H1 (cell line): ENCODE measurements around the gene KLRC3. TPM values are rescaled to one million over a fixed set of nuclear protein-coding genes. Genes with fewer than 3 reads are reported as not detected.

Experiments used
- CTCF ChIA-PET: fragments of 300-600 bp; sonication (Branson Sonifier 250); formaldehyde crosslinking; loops from one replicate; lab custom pipeline; 2021; ENCODE audit not compliant: partially characterized antibody; lab: Charles Lee
- POLR2A ChIA-PET: fragments of 300-600 bp; sonication (Branson Sonifier 250); formaldehyde crosslinking; loops from one replicate; lab custom pipeline; 2021; ENCODE audit warnings: inconsistent platforms; ENCODE audit not compliant: partially characterized antibody; lab: Charles Lee
- DNase-seq, 2 experiments: peaks; one replicate each; pipeline versions ENCODE4 v3.0.0 to v3.0.0-alpha.2; 2010 to 2022; ENCODE audit warnings: low spot score in 2 of 2, low read depth in 1 of 2, mixed read lengths in 1 of 2
- FAIRE-seq: peaks from 2 replicates; lab custom pipeline; 2011; peaks lifted over from hg19 to GRCh38; lab: Jason Lieb, UNC
- H2AFZ ChIP-seq: 2 replicates; pipeline ENCODE4 v1.8.1; 2012; ENCODE audit warnings: low read length, inconsistent platforms
- H2AK5ac ChIP-seq: 2 replicates; pipeline ENCODE4 v1.6.1; 2013; ENCODE audit warnings: low read depth, low read length
- H2BK120ac ChIP-seq: replicated peaks from 2 replicates; pipeline ENCODE3; 2013; ENCODE audit warnings: low read depth, low read length, inconsistent platforms
- H2BK12ac ChIP-seq: 2 replicates; pipeline ENCODE4 v1.6.1; 2013; ENCODE audit warnings: low read depth, low read length
- H2BK15ac ChIP-seq: 2 replicates; pipeline ENCODE4 v1.6.1; 2013; ENCODE audit warnings: low read length
- H2BK20ac ChIP-seq: 2 replicates; pipeline ENCODE4 v1.6.1; 2013; ENCODE audit warnings: low read length
- H2BK5ac ChIP-seq: 2 replicates; pipeline ENCODE4 v1.6.1; 2013; ENCODE audit warnings: low read depth, low read length
- H3K14ac ChIP-seq: 2 replicates; pipeline ENCODE4 v1.6.1; 2013; ENCODE audit warnings: inconsistent platforms; ENCODE audit not compliant: insufficient read length
- H3K18ac ChIP-seq: 2 replicates; pipeline ENCODE4 v1.6.1; 2013; ENCODE audit warnings: low read length; ENCODE audit errors: extremely low read depth
- H3K23ac ChIP-seq: 2 replicates; pipeline ENCODE4 v1.6.1; 2013; ENCODE audit warnings: inconsistent platforms; ENCODE audit not compliant: insufficient read length
- H3K23me2 ChIP-seq: 2 replicates; pipeline ENCODE4 v1.6.1; 2013; ENCODE audit warnings: low read depth, low read length
- H3K27ac ChIP-seq: 2 replicates; pipeline ENCODE4 v1.6.1; 2011; ENCODE audit warnings: low read depth, low read length, inconsistent platforms
- H3K27me3 ChIP-seq, 4 experiments: replicated peaks in 1 of 4; 1 replicate in 1 of 4; 2 replicates in 3 of 4; pipeline versions ENCODE4 v1.6.1 to v1.8.1; 2011 to 2013; ENCODE audit warnings: low read length in 3 of 4, mild to moderate bottlenecking in 3 of 4, inconsistent platforms in 2 of 4, mixed read lengths in 2 of 4, moderate library complexity in 1 of 4; ENCODE audit not compliant: control insufficient read depth in 3 of 4, insufficient read depth in 3 of 4; ENCODE audit errors: extremely low read depth in 1 of 4
- H3K36me3 ChIP-seq, 4 experiments: 2 replicates each; pipeline versions ENCODE4 v1.6.1 to v1.8.1; 2011 to 2013; ENCODE audit warnings: mild to moderate bottlenecking in 4 of 4, low read length in 3 of 4, moderate library complexity in 2 of 4, control low read depth in 1 of 4, inconsistent platforms in 1 of 4; ENCODE audit not compliant: insufficient read depth in 4 of 4, control insufficient read depth in 2 of 4
- H3K4ac ChIP-seq: replicated peaks from 2 replicates; pipeline ENCODE3; 2013; ENCODE audit warnings: low read length, low read depth, mixed read lengths, inconsistent platforms; ENCODE audit not compliant: insufficient read length
- H3K4me1 ChIP-seq, 4 experiments: replicated peaks in 1 of 4; 1 replicate in 1 of 4; 2 replicates in 3 of 4; pipeline versions ENCODE4 v1.6.1 to v1.8.1; 2011 to 2013; ENCODE audit warnings: low read length in 3 of 4, inconsistent platforms in 2 of 4, mixed read lengths in 1 of 4; ENCODE audit not compliant: insufficient read depth in 4 of 4, control insufficient read depth in 3 of 4
- H3K4me2 ChIP-seq, 2 experiments: 2 replicates each; pipeline versions ENCODE4 v1.6.1 to v1.8.1; 2011 to 2013; ENCODE audit warnings: low read depth in 2 of 2, low read length in 2 of 2, control low read depth in 1 of 2, inconsistent platforms in 1 of 2, mild to moderate bottlenecking in 1 of 2; ENCODE audit not compliant: insufficient read depth in 1 of 2
- H3K4me3 ChIP-seq, 4 experiments: fragments of 200-600, 300-600 bp in 1 of 4; sonication (generic), shearing (Covaris generic), sonication (Bioruptor Twin) in 1 of 4; 2 replicates each; pipeline versions ENCODE4 v1.5.1 to v1.8.1; 2011 to 2016; ENCODE audit warnings: low read length in 4 of 4, low read depth in 3 of 4, control low read depth in 2 of 4, inconsistent platforms in 2 of 4, mild to moderate bottlenecking in 2 of 4, mixed read lengths in 1 of 4, moderate library complexity in 1 of 4; ENCODE audit not compliant: insufficient read depth in 2 of 4; ENCODE audit errors: extremely low read depth in 1 of 4
- H3K56ac ChIP-seq: replicated peaks from 2 replicates; pipeline ENCODE3; 2013; ENCODE audit warnings: low read depth, mild to moderate bottlenecking, mixed read lengths, low read length, inconsistent platforms; ENCODE audit not compliant: insufficient read length
- H3K79me1 ChIP-seq: 2 replicates; pipeline ENCODE4 v1.6.1; 2013; ENCODE audit warnings: low read depth, low read length, control low read depth
- H3K79me2 ChIP-seq, 2 experiments: 2 replicates each; pipeline versions ENCODE4 v1.6.1 to v1.8.1; 2012 to 2013; ENCODE audit warnings: low read length in 2 of 2, mild to moderate bottlenecking in 2 of 2, inconsistent platforms in 1 of 2; ENCODE audit not compliant: insufficient read depth in 2 of 2, control insufficient read depth in 1 of 2
- H3K9ac ChIP-seq, 4 experiments: replicated peaks in 1 of 4; 1 replicate in 1 of 4; 2 replicates in 3 of 4; pipeline versions ENCODE4 v1.6.1 to v1.8.1; 2011 to 2013; ENCODE audit warnings: low read depth in 3 of 4, low read length in 3 of 4, control low read depth in 2 of 4, mild to moderate bottlenecking in 2 of 4, moderate library complexity in 2 of 4, inconsistent platforms in 1 of 4; ENCODE audit errors: extremely low read depth in 1 of 4
- H3K9me3 ChIP-seq, 2 experiments: 2 replicates each; pipeline versions ENCODE4 v1.6.1 to v1.8.1; 2012 to 2013; ENCODE audit warnings: mild to moderate bottlenecking in 2 of 2, moderate library complexity in 2 of 2, control low read depth in 1 of 2, inconsistent platforms in 1 of 2, low read depth in 1 of 2, low read length in 1 of 2, mixed read lengths in 1 of 2; ENCODE audit not compliant: insufficient read depth in 2 of 2
- H4K20me1 ChIP-seq, 2 experiments: replicated peaks in 1 of 2; 2 replicates each; pipeline versions ENCODE3 to v1.8.1; 2011 to 2013; ENCODE audit warnings: inconsistent platforms in 2 of 2, low read length in 2 of 2, mild to moderate bottlenecking in 1 of 2; ENCODE audit not compliant: insufficient read depth in 2 of 2, control insufficient read depth in 1 of 2
- H4K5ac ChIP-seq: 2 replicates; pipeline ENCODE4 v1.6.1; 2013; ENCODE audit warnings: low read length, low read depth, mixed read lengths, inconsistent platforms; ENCODE audit not compliant: insufficient read length
- H4K8ac ChIP-seq: 2 replicates; pipeline ENCODE4 v1.8.0; 2013; ENCODE audit warnings: mild to moderate bottlenecking, moderate library complexity, low read length, inconsistent platforms; ENCODE audit not compliant: insufficient read depth; ENCODE audit errors: extremely low read depth
- H4K91ac ChIP-seq: replicated peaks from 2 replicates; pipeline ENCODE3; 2013; ENCODE audit warnings: low read length, mixed read lengths, inconsistent platforms; ENCODE audit not compliant: insufficient read length
- ATF3 ChIP-seq: IDR thresholded peaks from 2 replicates; pipeline ENCODE4 v1.6.1; 2011; ENCODE audit warnings: low read depth, mild to moderate bottlenecking, low read length; ENCODE audit not compliant: insufficient read depth
- CBX5 ChIP-seq: fragments of 300-800, 300-1000 bp; sonication (generic); IDR thresholded peaks from 2 replicates; pipeline ENCODE4 v1.7.1; 2016; ENCODE audit warnings: antibody characterized with exemption, low read length, low read depth
- CBX8 ChIP-seq: fragments of 300-800, 300-1000 bp; sonication (generic); IDR thresholded peaks from 2 replicates; pipeline ENCODE4 v1.7.1; 2016; ENCODE audit warnings: low read depth, low read length, borderline replicate concordance
- PHF8 ChIP-seq: fragments of 200-600 bp; sonication (generic); conservative IDR thresholded peaks from 2 replicates; pipeline ENCODE4 v1.7.1; 2012; ENCODE audit warnings: low read depth, mild to moderate bottlenecking, inconsistent platforms, low read length, moderate library complexity
- RBBP5 ChIP-seq: IDR thresholded peaks from 2 replicates; pipeline ENCODE4 v1.7.1; 2012; ENCODE audit warnings: low read depth, mild to moderate bottlenecking, inconsistent platforms, low read length, moderate library complexity, borderline replicate concordance
- SP1 ChIP-seq: IDR thresholded peaks from 2 replicates; pipeline ENCODE4 v1.6.1; 2011; ENCODE audit warnings: low read depth, low read length
- TBP ChIP-seq: IDR thresholded peaks from 2 replicates; pipeline ENCODE4 v1.6.1; 2011; ENCODE audit warnings: low read depth, low read length, improper control_type of control experiment
- ZNF274 ChIP-seq: IDR thresholded peaks from 2 replicates; pipeline ENCODE4 v1.7.0; 2012; ENCODE audit warnings: low read length, borderline replicate concordance; ENCODE audit errors: extremely low read depth
- polyA plus RNA-seq, 7 experiments: library from polyadenylated mRNA; depleted of rRNA in 3 of 7; stranded (reverse) in 5 of 7; unstranded in 2 of 7; fragments of >200 nt in 5 of 7; fragments of 200-250 nt in 2 of 7; gene quantifications; 1 replicate in 5 of 7; 2 replicates in 1 of 7; 4 replicates in 1 of 7; pipeline versions ENCODE4 v1.2.1 to v1.2.3, GENCODE V29; 2011 to 2013; ENCODE audit warnings: missing spikeins in 2 of 7, mixed read lengths in 2 of 7
- total RNA-seq: library from RNA; stranded (reverse); fragmentation: NEBNext Ultra II Directional; extraction: Animal tissue kit (Norgen Biotek cat#: 25700); gene quantifications from 2 replicates; pipeline ENCODE4 v1.2.1, GENCODE V29; 2021

Gene KLRC3
- total and polyA plus RNA-seq, 2 of the 8 experiments (the other 6 are each of a cell fraction or from before 2014, with no cell fraction given): not detected

GRCh38 chr12:10404798-10405197 is 15.6 kb downstream of the KLRC3 start:
- Histone ChIP-seq H3K9ac (no peak overlapping the region), H3K27ac (no peak overlapping the region), H3K4me2 (no peak overlapping the region), H3K4ac (no peak overlapping the region), H2BK15ac (no peak overlapping the region), H3K79me2 (no peaks in the 10 kb centered on the region), H3K23me2 (no peaks in the 10 kb centered on the region), H2BK120ac (no peak overlapping the region), H2BK12ac (no peak overlapping the region), H2BK20ac (no peak overlapping the region), H2AK5ac (no peak overlapping the region), H4K91ac (no peak overlapping the region), H4K5ac (no peak overlapping the region), H2AFZ (no peak overlapping the region), H3K23ac (no peak overlapping the region), H3K18ac (no peak overlapping the region), H3K4me3 (no peak overlapping the region), H3K36me3 (no peaks in the 10 kb centered on the region), H3K14ac (no peak overlapping the region), H3K79me1 (no peaks in the 10 kb centered on the region), H4K20me1 (no peaks in the 10 kb centered on the region), H2BK5ac (no peak overlapping the region), H3K56ac (no peak overlapping the region), H4K8ac (no peak overlapping the region), H3K9me3 (peaks cover 0 to 5% of the 10 kb centered on the region in 2 experiments; a peak in 1 of 4 replicates), H3K4me1 (no peaks in the 10 kb centered on the region), H3K27me3 (no peaks in the 10 kb centered on the region)
- ChIA-PET POLR2A (no interaction called here), CTCF (no interaction called here)
- TF ChIP-seq ATF3 (no peak), ZNF274 (no peak), PHF8 (no peak), CBX8 (no peak), CBX5 (no peak), RBBP5 (no peak), SP1 (no peak), TBP (no peak)
- FAIRE-seq (no peak), DNase-seq (no peak)
